OCI-LY3 (cell line): ENCODE results near the gene ODAPH.

ENCODE experiments used
- H2AFZ ChIP-seq: fragments of 200-600, 300-600 bp; shearing (Covaris generic); 2 replicates; pipeline ENCODE4 v1.6.0; 2014; ENCODE audit warnings: antibody characterized with exemption, low read depth, low read length
- H3K27ac ChIP-seq: fragments of 200-600, 300-600 bp; sonication (generic); 2 replicates; pipeline ENCODE4 v1.5.1; 2014; ENCODE audit warnings: mild to moderate bottlenecking, low read length, moderate library complexity, mixed read lengths
- H3K27me3 ChIP-seq: fragments of 200-600, 300-600 bp; sonication (generic); 2 replicates; pipeline ENCODE4 v1.6.1; 2014; ENCODE audit warnings: low read depth, low read length, mixed read lengths
- H3K36me3 ChIP-seq: fragments of 200-600, 300-600 bp; sonication (generic); replicated peaks from 2 replicates; pipeline ENCODE3; 2014; ENCODE audit warnings: low read depth, low read length, mixed read lengths
- H3K4me1 ChIP-seq: fragments of 300-600, 200-600 bp; sonication (generic); 2 replicates; pipeline ENCODE4 v1.6.1; 2014; ENCODE audit warnings: low read length, mixed read lengths
- H3K4me2 ChIP-seq: fragments of 200-600, 300-600 bp; sonication (generic); 2 replicates; pipeline ENCODE4 v1.6.1; 2014; ENCODE audit warnings: low read length, mixed read lengths
- H3K4me3 ChIP-seq: fragments of 300-600, 200-600 bp; sonication (generic); 2 replicates; pipeline ENCODE4 v1.5.1; 2014; ENCODE audit warnings: antibody characterized with exemption, mild to moderate bottlenecking, low read length, moderate library complexity
- H3K79me2 ChIP-seq: fragments of 300-600, 200-600 bp; shearing (Covaris generic); 2 replicates; pipeline ENCODE4 v1.6.1; 2014; ENCODE audit warnings: mild to moderate bottlenecking, low read length, mixed read lengths
- H3K9ac ChIP-seq: fragments of 300-600, 200-600 bp; shearing (Covaris generic); 2 replicates; pipeline ENCODE4 v1.6.0; 2014; ENCODE audit warnings: mild to moderate bottlenecking, low read length, moderate library complexity
- H3K9me3 ChIP-seq: fragments of 200-600, 300-600 bp; shearing (Covaris generic); 2 replicates; pipeline ENCODE4 v1.6.1; 2014; ENCODE audit warnings: low read length, mixed read lengths; ENCODE audit not compliant: insufficient read depth
- H4K20me1 ChIP-seq: fragments of 200-600, 300-600 bp; sonication (generic); 2 replicates; pipeline ENCODE4 v1.6.1; 2016; ENCODE audit warnings: low read length, mixed read lengths; ENCODE audit not compliant: insufficient read depth
- EZH2phosphoT487 ChIP-seq: fragments of 200-600 bp; shearing (Covaris generic); IDR thresholded peaks from 2 replicates; pipeline ENCODE4 v1.6.1; 2018; ENCODE audit warnings: antibody characterized with exemption, mixed run types, low read depth
- TF ChIP-seq, protein P1 (sequence below): fragments of 200-600, 300-600 bp; sonication (generic); IDR thresholded peaks from 2 replicates; pipeline ENCODE4 v1.5.1; 2014; ENCODE audit warnings: antibody characterized with exemption, low read length, low read depth

Gene ODAPH

DNA sequence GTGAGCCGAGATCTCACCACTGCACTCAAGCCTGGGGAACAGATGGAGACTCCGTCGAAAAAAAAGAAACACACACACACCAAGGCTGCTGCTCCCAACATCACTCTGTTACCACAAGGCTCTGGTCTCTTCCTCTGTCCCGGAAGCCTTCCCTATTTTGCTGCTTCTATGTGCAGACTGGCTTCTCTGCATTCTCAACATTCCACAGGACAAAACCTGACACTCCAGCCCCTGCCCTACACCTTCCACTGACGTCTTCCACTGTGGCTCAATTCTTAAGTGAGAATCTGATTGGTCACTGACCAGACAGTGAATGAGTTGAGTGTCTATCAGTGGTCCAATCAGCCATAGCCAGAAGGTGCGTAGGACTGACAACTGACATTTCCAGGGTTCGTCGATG lies 5.9 kb downstream of the ODAPH start:
- H3K4me1 ChIP-seq = peaks cover 13% of the 10 kb centered on the region
- peaks cover 3% of the 10 kb centered on the region; the same call in 1 of the 2 replicates for H3K27me3 ChIP-seq
- H2AFZ ChIP-seq = no peak overlapping the region
- no peaks in the 10 kb centered on the region for H4K20me1 ChIP-seq
- H3K4me2 ChIP-seq = no peak overlapping the region
- H3K9ac ChIP-seq = no peak overlapping the region
- H3K79me2 ChIP-seq = no peaks in the 10 kb centered on the region
- no peak overlapping the region for H3K4me3 ChIP-seq
- TF ChIP-seq, protein P1, sequence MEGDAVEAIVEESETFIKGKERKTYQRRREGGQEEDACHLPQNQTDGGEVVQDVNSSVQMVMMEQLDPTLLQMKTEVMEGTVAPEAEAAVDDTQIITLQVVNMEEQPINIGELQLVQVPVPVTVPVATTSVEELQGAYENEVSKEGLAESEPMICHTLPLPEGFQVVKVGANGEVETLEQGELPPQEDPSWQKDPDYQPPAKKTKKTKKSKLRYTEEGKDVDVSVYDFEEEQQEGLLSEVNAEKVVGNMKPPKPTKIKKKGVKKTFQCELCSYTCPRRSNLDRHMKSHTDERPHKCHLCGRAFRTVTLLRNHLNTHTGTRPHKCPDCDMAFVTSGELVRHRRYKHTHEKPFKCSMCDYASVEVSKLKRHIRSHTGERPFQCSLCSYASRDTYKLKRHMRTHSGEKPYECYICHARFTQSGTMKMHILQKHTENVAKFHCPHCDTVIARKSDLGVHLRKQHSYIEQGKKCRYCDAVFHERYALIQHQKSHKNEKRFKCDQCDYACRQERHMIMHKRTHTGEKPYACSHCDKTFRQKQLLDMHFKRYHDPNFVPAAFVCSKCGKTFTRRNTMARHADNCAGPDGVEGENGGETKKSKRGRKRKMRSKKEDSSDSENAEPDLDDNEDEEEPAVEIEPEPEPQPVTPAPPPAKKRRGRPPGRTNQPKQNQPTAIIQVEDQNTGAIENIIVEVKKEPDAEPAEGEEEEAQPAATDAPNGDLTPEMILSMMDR = no peak
- TF ChIP-seq EZH2phosphoT487 = no peak
- H3K27ac ChIP-seq = no peak overlapping the region
- no peaks in the 10 kb centered on the region for H3K36me3 ChIP-seq
- no peaks in the 10 kb centered on the region for H3K9me3 ChIP-seq

- Histone ChIP-seq H3K4me1 (no peaks in the 10 kb centered on the region), H4K20me1 (no peaks in the 10 kb centered on the region), H2AFZ (no peak overlapping the region), H3K9me3 (no peaks in the 10 kb centered on the region), H3K36me3 (no peaks in the 10 kb centered on the region), H3K27ac (no peak overlapping the region), H3K9ac (no peak overlapping the region), H3K4me3 (no peak overlapping the region), H3K27me3 (peaks cover 3% of the 10 kb centered on the region; the same call in 1 of the 2 replicates), H3K4me2 (no peak overlapping the region), H3K79me2 (no peaks in the 10 kb centered on the region)
- no peak for TF ChIP-seq EZH2phosphoT487
- TF ChIP-seq, protein P1 = no peak
Observed at GRCh38 chr4:75564023-75564422, 8.2 kb downstream of the ODAPH start.

- Histone ChIP-seq H3K79me2 (no peaks in the 10 kb centered on the region), H2AFZ (no peak overlapping the region), H4K20me1 (no peaks in the 10 kb centered on the region), H3K9me3 (no peaks in the 10 kb centered on the region), H3K36me3 (no peaks in the 10 kb centered on the region), H3K27me3 (no peaks in the 10 kb centered on the region), H3K9ac (no peak overlapping the region), H3K4me1 (no peaks in the 10 kb centered on the region), H3K4me3 (no peak overlapping the region), H3K4me2 (no peak overlapping the region), H3K27ac (no peak overlapping the region)
- TF ChIP-seq, protein P1 = no peak
- TF ChIP-seq EZH2phosphoT487 = no peak
Observed at GRCh38 chr4:75565481-75565880, 9.6 kb downstream of the ODAPH start.

- no peaks in the 10 kb centered on the region for H3K9me3 ChIP-seq
- H3K27me3 ChIP-seq = no peaks in the 10 kb centered on the region
- H4K20me1 ChIP-seq = no peaks in the 10 kb centered on the region
- H3K4me1 ChIP-seq = no peaks in the 10 kb centered on the region
- H2AFZ ChIP-seq = no peak overlapping the region
- no peak overlapping the region for H3K4me3 ChIP-seq
- H3K9ac ChIP-seq = no peak overlapping the region
- TF ChIP-seq, protein P1 = no peak
- TF ChIP-seq EZH2phosphoT487 = no peak
- H3K36me3 ChIP-seq = no peaks in the 10 kb centered on the region
- H3K79me2 ChIP-seq = no peaks in the 10 kb centered on the region
- no peak overlapping the region for H3K27ac ChIP-seq
- no peak overlapping the region for H3K4me2 ChIP-seq
Observed at GRCh38 chr4:75566911-75567310, 11.0 kb downstream of the ODAPH start.
